GM21367 (cell line): ENCODE results near the gene ZFY.
"Not testable (repeated sequence)": the region's sequence is repeated elsewhere in the genome, so short reads cannot be mapped to it uniquely, and the experiment has no call there.

Experiments used
- ATAC-seq: cut with Tn5 transposase; IDR thresholded peaks from one replicate; pipeline ENCODE4 v1.9.1; 2021; ENCODE audit not compliant: unreplicated experiment

ZFY gene

GRCh38 chrY:2972708-2973107 lies 37.5 kb downstream of the ZFY start:
- no peak for ATAC-seq

GRCh38 chrY:2973110-2973751 lies 38.0 kb downstream of the ZFY start:
- ATAC-seq = peak; percentile 46

- ATAC-seq = no peak
These were observed 44.1 kb downstream of the ZFY start for GRCh38 chrY:2979283-2979682.

GRCh38 chrY:2984491-2984890 lies 49.3 kb downstream of the ZFY start:
- ATAC-seq = no peak

GRCh38 chrY:2987178-2987577 lies 52.0 kb downstream of the ZFY start:
- ATAC-seq = not testable (repeated sequence)

GRCh38 chrY:2997369-2997768 lies 62.2 kb downstream of the ZFY start:
- not testable (repeated sequence) for ATAC-seq

- ATAC-seq = no peak
These were observed 67.0 kb downstream of the ZFY start for GRCh38 chrY:3002190-3002589.

- peak; percentile 41 for ATAC-seq
These were observed 67.7 kb downstream of the ZFY start for GRCh38 chrY:3002680-3003515.

GRCh38 chrY:3003516-3003830 lies 68.3 kb downstream of the ZFY start:
- ATAC-seq = peak; percentile 10

- ATAC-seq = peak; percentile 49
These were observed 68.7 kb downstream of the ZFY start for GRCh38 chrY:3003846-3004245.

- ATAC-seq = not testable (repeated sequence)
These were observed 70.8 kb downstream of the ZFY start for GRCh38 chrY:3006031-3006430.

- no peak for ATAC-seq
These were observed 72.8 kb downstream of the ZFY start for GRCh38 chrY:3007967-3008366.

GRCh38 chrY:3012226-3012625 lies 77.0 kb downstream of the ZFY start:
- no peak for ATAC-seq

GRCh38 chrY:3016594-3016993 lies 81.4 kb downstream of the ZFY start:
- ATAC-seq = no peak

GRCh38 chrY:3018546-3018945 lies 83.4 kb downstream of the ZFY start:
- no peak for ATAC-seq

GRCh38 chrY:3019584-3019983 lies 84.4 kb downstream of the ZFY start:
- ATAC-seq = no peak

- ATAC-seq = no peak
These were observed 86.0 kb downstream of the ZFY start for GRCh38 chrY:3021176-3021575.

- ATAC-seq = no peak
These were observed 88.4 kb downstream of the ZFY start for GRCh38 chrY:3023606-3024005.

GRCh38 chrY:3025357-3025756 lies 90.2 kb downstream of the ZFY start:
- no peak for ATAC-seq
